ENCODE data around the gene UBR3. TPM values are rescaled to one million over a fixed set of nuclear protein-coding genes. Genes with fewer than 3 reads are reported as not detected.

UBR3 gene
- polyA plus RNA-seq, 10 donors, result 32.4 to 68.2 (median 48.3) TPM

- no peak for DNase-seq
These were observed 217.7 kb downstream of the UBR3 start for GRCh38 chr2:170044751-170045478.

- no peak for DNase-seq
These were observed 220.2 kb downstream of the UBR3 start for GRCh38 chr2:170047331-170048065.

GRCh38 chr2:170052151-170052550 lies 224.9 kb downstream of the UBR3 start:
- no peak for DNase-seq

GRCh38 chr2:170054997-170055396 lies 227.7 kb downstream of the UBR3 start:
- no peak for DNase-seq

GRCh38 chr2:170056900-170057299 lies 229.6 kb downstream of the UBR3 start:
- DNase-seq, result no peak

- DNase-seq, result no peak
These were observed 236.4 kb downstream of the UBR3 start for GRCh38 chr2:170063456-170064235.

- no peak for DNase-seq
These were observed 243.5 kb downstream of the UBR3 start for GRCh38 chr2:170070778-170071177.

GRCh38 chr2:170073288-170073687 lies 246.0 kb downstream of the UBR3 start:
- DNase-seq, result peak; percentile 22 to 47 (median 30)

- no peak for DNase-seq
These were observed 248.9 kb downstream of the UBR3 start for GRCh38 chr2:170076189-170076588.

GRCh38 chr2:170077830-170078569 lies 250.7 kb downstream of the UBR3 start:
- no peak for DNase-seq

- DNase-seq, result no peak
These were observed 257.7 kb downstream of the UBR3 start for GRCh38 chr2:170084820-170085491.

- DNase-seq, result no peak
These were observed 258.9 kb downstream of the UBR3 start for GRCh38 chr2:170086117-170086688.

- peak in 1 of 3 donors; percentile 11 for DNase-seq
These were observed 259.6 kb downstream of the UBR3 start for GRCh38 chr2:170086751-170087412.

GRCh38 chr2:170087413-170087793 lies 260.1 kb downstream of the UBR3 start:
- DNase-seq, result peak in 1 of 3 donors; percentile 5

- DNase-seq, result peak in 2 of 3 donors; percentile 27 to 62
These were observed 261.5 kb downstream of the UBR3 start for GRCh38 chr2:170088776-170089175.

- no peak for DNase-seq
These were observed 263.0 kb downstream of the UBR3 start for GRCh38 chr2:170090229-170090628.

GRCh38 chr2:170091436-170091835 lies 264.2 kb downstream of the UBR3 start:
- no peak for DNase-seq

- peak in 1 of 3 donors; percentile 11 for DNase-seq
These were observed 265.3 kb downstream of the UBR3 start for GRCh38 chr2:170092436-170093060.

- no peak for DNase-seq
These were observed 268.1 kb downstream of the UBR3 start for GRCh38 chr2:170095380-170095779.
